Measurements from ENCODE around the gene TOGARAM2.

DNA sequence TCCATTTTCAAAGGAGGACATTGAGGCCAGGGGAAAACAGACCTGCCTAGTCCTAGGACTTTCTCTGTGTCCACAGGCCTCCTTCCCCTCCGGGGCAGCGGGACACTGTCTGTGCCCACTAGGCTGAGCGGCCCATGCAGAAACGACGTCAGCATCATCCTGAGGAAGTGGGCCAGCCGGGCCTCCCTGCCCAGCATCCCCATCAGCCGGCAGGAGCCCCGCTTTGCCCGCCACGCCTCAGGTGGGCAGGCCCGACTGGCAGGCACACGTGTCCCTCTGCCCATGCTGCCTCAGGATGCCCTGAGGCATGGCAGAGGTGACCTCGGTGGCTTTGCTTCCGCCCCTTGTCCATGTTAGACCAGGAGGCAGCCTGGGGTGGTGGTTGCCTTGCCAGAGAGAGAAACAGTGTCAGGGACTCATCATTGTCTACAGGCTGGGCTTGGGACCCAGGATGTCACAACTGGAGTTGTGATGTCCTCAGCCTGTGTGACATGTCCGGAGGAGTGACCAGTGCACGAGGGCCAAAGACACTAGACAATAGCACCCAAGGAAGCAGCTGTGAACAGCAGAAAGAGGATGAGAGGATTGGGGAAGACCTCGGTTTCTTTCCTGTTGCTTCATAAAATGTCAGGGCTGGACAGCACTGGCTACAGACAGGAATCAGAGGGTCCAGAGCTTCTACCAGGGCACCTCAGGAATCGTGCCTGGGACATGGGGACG lies 36.8 kb downstream of the TOGARAM2 start:
- TF ChIP-seq, protein P1, sequence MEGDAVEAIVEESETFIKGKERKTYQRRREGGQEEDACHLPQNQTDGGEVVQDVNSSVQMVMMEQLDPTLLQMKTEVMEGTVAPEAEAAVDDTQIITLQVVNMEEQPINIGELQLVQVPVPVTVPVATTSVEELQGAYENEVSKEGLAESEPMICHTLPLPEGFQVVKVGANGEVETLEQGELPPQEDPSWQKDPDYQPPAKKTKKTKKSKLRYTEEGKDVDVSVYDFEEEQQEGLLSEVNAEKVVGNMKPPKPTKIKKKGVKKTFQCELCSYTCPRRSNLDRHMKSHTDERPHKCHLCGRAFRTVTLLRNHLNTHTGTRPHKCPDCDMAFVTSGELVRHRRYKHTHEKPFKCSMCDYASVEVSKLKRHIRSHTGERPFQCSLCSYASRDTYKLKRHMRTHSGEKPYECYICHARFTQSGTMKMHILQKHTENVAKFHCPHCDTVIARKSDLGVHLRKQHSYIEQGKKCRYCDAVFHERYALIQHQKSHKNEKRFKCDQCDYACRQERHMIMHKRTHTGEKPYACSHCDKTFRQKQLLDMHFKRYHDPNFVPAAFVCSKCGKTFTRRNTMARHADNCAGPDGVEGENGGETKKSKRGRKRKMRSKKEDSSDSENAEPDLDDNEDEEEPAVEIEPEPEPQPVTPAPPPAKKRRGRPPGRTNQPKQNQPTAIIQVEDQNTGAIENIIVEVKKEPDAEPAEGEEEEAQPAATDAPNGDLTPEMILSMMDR (IDR thresholded peaks at IDR 0.05): no peak
- no peak for TF ChIP-seq ZFX (IDR thresholded peaks at IDR 0.05; ENCODE audit: borderline replicate concordance)

All from 22Rv1 (cell line).